ENCODE data around the gene NKX3-2. TPM values are rescaled to one million over a fixed set of nuclear protein-coding genes. Genes with fewer than 3 reads are reported as not detected.
A peak's percentile ranks its signal among the peaks of the same experiment; 100 is the strongest.

The NKX3-2 gene
- total RNA-seq, 1 experiment from 2014 or later, result 1.4 TPM

- ChIA-PET CTCF (interaction anchor here (1.0 to 1.7 kb wide), 2 partner anchors 696 to 703 kb away, joined by 4 to 10 read pairs; no protein-coding TSS in a partner anchor), RAD21 (ENCODE audit: low non-redundant PET in 1 of 2, low total read pairs in 2 of 2, uncharacterized antibody in 2 of 2, unreplicated experiment in 2 of 2) (interaction anchor here in 1 of 2 experiments (1.6 kb wide), 1 partner anchor 697 kb away, joined by 5 read pairs; no protein-coding TSS in a partner anchor), POLR2A (no interaction called here)
- Histone ChIP-seq H3K4me3 (replicated peaks in 1 of 2; ENCODE audit: low read depth in 1 of 2, low read length in 2 of 2) (peak overlapping the region; percentile 36 to 59), H3K27ac (ENCODE audit: low read depth, low read length) (no peak overlapping the region), H3K9me2 (ENCODE audit: insufficient read depth) (no peaks in the 10 kb centered on the region), H2AFZ (ENCODE audit: low read depth, low read length, poor library complexity, severe bottlenecking) (peak overlapping the region; percentile 76), H3K9ac (ENCODE audit: low read length) (peak overlapping the region; percentile 9; the same call in 1 of the 2 replicates), H4K20me1 (ENCODE audit: insufficient read depth) (no peaks in the 10 kb centered on the region), H3K4me1 (ENCODE audit: control insufficient read depth in 1 of 2, insufficient read depth in 2 of 2, low read length in 2 of 2) (peaks cover 8 to 31% of the 10 kb centered on the region in 2 experiments), H3K79me2 (ENCODE audit: insufficient read depth, low read length) (no peaks in the 10 kb centered on the region), H3K27me3 (ENCODE audit: insufficient read depth, low read length) (no peaks in the 10 kb centered on the region), H3K4me2 (ENCODE audit: low read length) (peak overlapping the region; percentile 96), H3K36me3 (ENCODE audit: control insufficient read depth in 1 of 2, insufficient read depth in 2 of 2, low read length in 2 of 2) (no peaks in the 10 kb centered on the region), H3K9me3 (ENCODE audit: control insufficient read depth in 1 of 2, insufficient read depth in 1 of 2, low read depth in 1 of 2, low read length in 2 of 2) (no peaks in the 10 kb centered on the region)
- no TSS peak for BruUV-seq (replicated peaks)
- DNase-seq (ENCODE audit: low read depth, low spot score) (peak; percentile 79), ATAC-seq (peak; percentile 58)
- TF ChIP-seq YY1 (IDR thresholded peaks at IDR 0.05; ENCODE audit: extremely low read depth, insufficient replicate concordance, low read depth, low read length), result peak; percentile 20
- no peak for TF ChIP-seq EZH2phosphoT487 (IDR thresholded peaks at IDR 0.05; ENCODE audit: borderline replicate concordance)
- no peak for TF ChIP-seq POLR2A (IDR thresholded peaks at IDR 0.05; ENCODE audit: borderline replicate concordance, extremely low read depth, insufficient read depth, insufficient read length)
- no peak for TF ChIP-seq JUND (IDR thresholded peaks at IDR 0.05)
- peak; percentile 97 for TF ChIP-seq RAD21 (IDR thresholded peaks at IDR 0.05; ENCODE audit: low read depth)
- TF ChIP-seq CTCF (IDR thresholded peaks at IDR 0.05 in 2 of 3, conservative IDR thresholded peaks at IDR 0.05 in 1 of 3; ENCODE audit: borderline replicate concordance in 1 of 3, insufficient read depth in 1 of 3, low read depth in 2 of 3, low read length in 2 of 3), result peak; percentile 75 to 92 (median 77)
- intact Hi-C loops (cut with micrococcal nuclease), result loop anchor here (1.0 to 10.0 kb wide), 4 partner anchors 144 to 820 kb away; no protein-coding TSS in a partner anchor
Observed at GRCh38 chr4:13548984-13549546, 4.8 kb upstream of the NKX3-2 start.
